CD4-positive, CD25-positive, alpha-beta regulatory T cell (primary cell): Measurements from ENCODE around the gene TSHZ3. TPM values are rescaled to one million over a fixed set of nuclear protein-coding genes. Genes with fewer than 3 reads are reported as not detected.

Source experiments
- ATAC-seq, 2 donors: fragments of 150-1000 bp; cut with Tn5 transposase; one replicate each; pipeline ENCODE4 v1.10.0; 2021; ENCODE audit warnings: low read depth in 2 of 2, moderate number of reproducible peaks in 2 of 2, moderate library complexity in 1 of 2
- DNase-seq, 3 donors: peaks; one replicate each; pipeline versions ENCODE4 v3.0.0 to v3.0.0-alpha.2; 2012 to 2022; ENCODE audit warnings: mixed read lengths in 1 of 3
- H3K27ac ChIP-seq: one replicate; pipeline ENCODE4 v1.7.0; 2013; ENCODE audit warnings: mild to moderate bottlenecking, low read length; ENCODE audit not compliant: insufficient read depth, poor library complexity, severe bottlenecking
- H3K27me3 ChIP-seq: one replicate; pipeline ENCODE4 v1.7.0; 2013; ENCODE audit warnings: low read length; ENCODE audit not compliant: control insufficient read depth, insufficient read depth
- H3K36me3 ChIP-seq: one replicate; pipeline ENCODE4 v1.7.0; 2013; ENCODE audit warnings: mild to moderate bottlenecking, low read length, moderate library complexity; ENCODE audit not compliant: control insufficient read depth, insufficient read depth
- H3K4me1 ChIP-seq: 2 replicates; pipeline ENCODE4 v1.7.0; 2013; ENCODE audit warnings: mild to moderate bottlenecking, low read length; ENCODE audit not compliant: insufficient read depth, control insufficient read depth, poor library complexity, severe bottlenecking
- H3K4me3 ChIP-seq: one replicate; pipeline ENCODE4 v1.7.0; 2013; ENCODE audit warnings: low read depth, mild to moderate bottlenecking, low read length, moderate library complexity
- H3K9me3 ChIP-seq, 2 experiments: 1 replicate in 1 of 2; 2 replicates in 1 of 2; pipeline ENCODE4 v1.7.0; 2013; ENCODE audit warnings: low read length in 2 of 2, mild to moderate bottlenecking in 1 of 2, moderate library complexity in 1 of 2; ENCODE audit not compliant: control insufficient read depth in 2 of 2
- H3K27ac Mint-ChIP-seq, 3 donors: one replicate each; pipeline ENCODE4 v1.8.0; 2020 to 2022; ENCODE audit warnings: mild to moderate bottlenecking in 3 of 3, mixed read lengths in 3 of 3, moderate library complexity in 2 of 3
- H3K27me3 Mint-ChIP-seq: one replicate; pipeline ENCODE4 v1.8.0; 2022; ENCODE audit warnings: mild to moderate bottlenecking, mixed read lengths
- H3K36me3 Mint-ChIP-seq: one replicate; pipeline ENCODE4 v1.8.0; 2020; ENCODE audit warnings: mixed read lengths
- H3K4me1 Mint-ChIP-seq, 4 donors: one replicate each; pipeline ENCODE4 v1.8.0; 2020 to 2022; ENCODE audit warnings: mixed read lengths in 4 of 4, mild to moderate bottlenecking in 1 of 4
- H3K4me3 Mint-ChIP-seq, 4 donors: one replicate each; pipeline ENCODE4 v1.8.0; 2020 to 2022; ENCODE audit warnings: mild to moderate bottlenecking in 4 of 4, mixed read lengths in 4 of 4, moderate library complexity in 3 of 4
- H3K9me3 Mint-ChIP-seq, 7 donors: one replicate each; pipeline ENCODE4 v1.8.0; 2020 to 2022; ENCODE audit warnings: mixed read lengths in 7 of 7, mild to moderate bottlenecking in 3 of 7, moderate library complexity in 2 of 7
- polyA plus RNA-seq, 4 donors: library from polyadenylated mRNA; unstranded; fragments of 300-500 nt; fragmentation: Illumina TruSeq; gene quantifications; one replicate each; pipeline ENCODE4 v1.2.3, GENCODE V29; 2021
- total RNA-seq: library from RNA; stranded (reverse); gene quantifications from one replicate; pipeline ENCODE4 v1.2.3, GENCODE V29; 2022

TSHZ3 gene
- total and polyA plus RNA-seq, 5 donors from 2014 or later, result 0.24 to 2.5 (median 0.96) TPM

DNA sequence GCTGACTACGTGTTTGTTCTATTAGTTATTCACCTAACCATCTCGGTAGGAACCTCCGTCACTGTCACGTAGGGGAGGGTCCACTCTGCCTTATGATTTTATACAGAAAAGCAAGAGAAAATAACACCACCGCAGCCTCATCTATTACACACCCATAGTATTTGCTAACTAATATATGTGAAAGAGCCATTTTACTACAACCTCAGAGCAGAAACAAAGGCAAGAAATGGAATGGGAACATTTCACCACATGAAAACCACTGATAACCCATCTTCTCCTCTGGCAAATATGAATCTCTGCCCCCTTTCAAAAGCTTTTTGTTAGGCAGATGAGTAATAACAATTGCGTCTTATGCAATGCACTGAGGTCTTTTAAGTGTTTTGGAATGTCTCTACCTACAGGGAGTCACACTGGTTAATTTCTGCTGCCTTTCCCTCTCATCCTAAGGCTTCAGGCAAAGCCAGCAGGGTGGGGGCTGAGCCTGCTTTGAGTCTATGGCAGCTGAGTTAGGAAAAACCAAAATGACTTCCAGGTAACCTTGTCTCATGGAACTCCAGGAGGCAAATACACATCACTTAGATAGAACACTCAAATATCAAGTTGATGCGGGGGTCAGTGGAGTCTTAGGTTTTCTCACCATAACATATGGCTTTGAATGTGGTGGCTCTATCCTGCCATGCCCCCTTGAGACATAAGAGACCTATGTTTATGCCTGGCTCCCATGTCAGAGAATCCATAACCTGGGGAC, 15.0 kb downstream of the TSHZ3 start:
- ATAC-seq, result no peak
- H3K4me1 Mint-ChIP-seq, result peaks cover 2 to 13% (median 6%) of the 10 kb centered on the region in 4 donors
- peaks cover 0 to 5% (median 0%) of the 10 kb centered on the region in 7 donors for H3K9me3 Mint-ChIP-seq
- H3K9me3 ChIP-seq, result no peaks in the 10 kb centered on the region
- H3K36me3 ChIP-seq, result no peaks in the 10 kb centered on the region
- H3K27ac Mint-ChIP-seq, result peak overlapping the region in 1 of 3 donors; percentile 3
- H3K27ac ChIP-seq, result no peak overlapping the region
- no peak overlapping the region for H3K4me3 Mint-ChIP-seq
- no peaks in the 10 kb centered on the region for H3K27me3 ChIP-seq
- no peaks in the 10 kb centered on the region for H3K36me3 Mint-ChIP-seq
- H3K4me1 ChIP-seq, result peaks cover 3% of the 10 kb centered on the region
- no peak overlapping the region for H3K4me3 ChIP-seq
- DNase-seq, result no peak
- H3K27me3 Mint-ChIP-seq, result peaks cover 16% of the 10 kb centered on the region

DNA sequence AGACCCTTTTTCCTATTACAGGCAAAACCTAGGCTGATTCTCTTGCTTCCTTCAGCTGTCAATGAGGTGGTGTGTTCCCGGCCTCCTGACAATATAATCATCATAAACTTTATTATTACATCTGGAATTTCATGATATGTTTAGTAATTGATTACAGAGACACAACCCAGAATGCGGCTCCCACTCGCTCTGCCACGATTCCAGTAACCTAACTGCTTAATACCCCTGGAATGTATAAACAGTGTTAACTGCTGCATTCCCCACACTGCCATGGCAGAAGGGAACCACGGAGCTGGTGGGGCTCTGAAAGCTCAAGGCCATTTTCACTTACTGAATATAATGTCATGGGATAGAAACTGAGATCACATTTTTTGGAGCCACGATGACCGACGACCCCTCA, 17.1 kb downstream of the TSHZ3 start:
- H3K4me3 Mint-ChIP-seq, result no peak overlapping the region
- no peak for ATAC-seq
- H3K27ac ChIP-seq, result no peak overlapping the region

DNA sequence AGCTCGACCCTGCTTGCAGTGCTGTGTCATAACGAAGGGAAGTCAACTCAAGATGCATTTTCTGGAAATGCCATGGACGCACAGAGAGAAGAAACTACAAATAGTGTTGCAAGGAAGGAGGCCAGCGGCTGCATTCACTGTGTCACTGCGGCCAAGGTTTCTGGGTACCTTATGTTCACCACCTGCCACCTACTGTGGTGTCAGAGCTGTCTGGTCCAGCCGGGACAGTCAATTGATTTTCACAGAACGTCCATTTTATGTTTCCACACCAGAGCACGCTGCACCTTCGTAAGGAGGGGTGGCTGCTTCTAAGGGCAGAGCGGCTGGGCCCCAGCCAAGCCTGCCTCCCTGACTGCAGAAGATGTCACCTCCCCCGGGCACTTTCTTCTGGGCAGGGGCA, 17.7 kb downstream of the TSHZ3 start:
- H3K27ac Mint-ChIP-seq, result no peak overlapping the region
- no peak overlapping the region for H3K4me3 Mint-ChIP-seq
- ATAC-seq, result no peak
- Histone ChIP-seq H3K36me3 (no peaks in the 10 kb centered on the region), H3K4me3 (no peak overlapping the region), H3K27ac (no peak overlapping the region), H3K9me3 (no peaks in the 10 kb centered on the region), H3K4me1 (no peaks in the 10 kb centered on the region), H3K27me3 (no peaks in the 10 kb centered on the region)
- peaks cover 8% of the 10 kb centered on the region for H3K27me3 Mint-ChIP-seq
- no peak for DNase-seq
- peaks cover 3 to 5% (median 4%) of the 10 kb centered on the region in 4 donors for H3K4me1 Mint-ChIP-seq
- peaks cover 0 to 5% (median 0%) of the 10 kb centered on the region in 7 donors for H3K9me3 Mint-ChIP-seq
- H3K36me3 Mint-ChIP-seq, result no peaks in the 10 kb centered on the region

More for the DNA sequence above, 17.1 kb downstream of the TSHZ3 start:
- no peak for DNase-seq
- Histone ChIP-seq H3K4me1 (no peaks in the 10 kb centered on the region), H3K36me3 (no peaks in the 10 kb centered on the region), H3K27me3 (no peaks in the 10 kb centered on the region), H3K9me3 (no peaks in the 10 kb centered on the region), H3K4me3 (no peak overlapping the region)
- Mint-ChIP-seq H3K27ac (no peak overlapping the region), H3K9me3 (peaks cover 0 to 5% (median 0%) of the 10 kb centered on the region in 7 donors), H3K4me1 (peaks cover 3 to 5% (median 4%) of the 10 kb centered on the region in 4 donors), H3K36me3 (no peaks in the 10 kb centered on the region), H3K27me3 (peaks cover 8% of the 10 kb centered on the region)

DNA sequence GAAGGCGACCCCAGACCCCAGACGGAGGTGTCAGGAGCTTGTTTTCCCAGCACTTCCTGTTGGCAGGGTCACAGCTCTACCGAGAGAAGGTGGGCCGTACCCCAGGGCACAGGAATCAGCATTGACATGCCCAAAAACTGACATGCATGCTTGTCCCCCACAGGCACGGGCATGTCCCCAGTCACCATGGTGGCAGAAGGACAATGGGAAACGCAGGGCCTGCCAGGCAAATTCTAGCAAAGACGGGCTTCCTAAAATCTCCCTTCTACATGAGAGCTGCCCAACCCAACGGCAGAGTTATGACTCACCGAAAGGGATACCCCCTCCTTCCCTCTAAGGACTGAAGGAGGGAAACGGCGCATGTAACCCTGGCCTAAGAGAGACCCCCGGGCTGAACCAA, 18.5 kb downstream of the TSHZ3 start:
- Histone ChIP-seq H3K27ac (no peak overlapping the region), H3K36me3 (no peaks in the 10 kb centered on the region), H3K9me3 (no peaks in the 10 kb centered on the region), H3K27me3 (no peaks in the 10 kb centered on the region), H3K4me3 (no peak overlapping the region), H3K4me1 (no peaks in the 10 kb centered on the region)
- H3K27ac Mint-ChIP-seq, result no peak overlapping the region
- peaks cover 2% of the 10 kb centered on the region for H3K27me3 Mint-ChIP-seq
- H3K36me3 Mint-ChIP-seq, result no peaks in the 10 kb centered on the region
- H3K4me3 Mint-ChIP-seq, result no peak overlapping the region
- ATAC-seq (no peak), DNase-seq (no peak)
- H3K4me1 Mint-ChIP-seq, result peaks cover 0 to 5% (median 4%) of the 10 kb centered on the region in 4 donors
- peaks cover 0 to 5% (median 0%) of the 10 kb centered on the region in 7 donors for H3K9me3 Mint-ChIP-seq

GRCh38 chr19:31330237-31330636, 19.0 kb downstream of the TSHZ3 start:
- Mint-ChIP-seq H3K27me3 (no peaks in the 10 kb centered on the region), H3K27ac (no peak overlapping the region), H3K4me1 (peaks cover 0 to 5% (median 4%) of the 10 kb centered on the region in 4 donors), H3K4me3 (no peak overlapping the region), H3K36me3 (no peaks in the 10 kb centered on the region), H3K9me3 (peaks cover 0 to 5% (median 0%) of the 10 kb centered on the region in 7 donors)
- ATAC-seq (no peak), DNase-seq (no peak)
- Histone ChIP-seq H3K27me3 (no peaks in the 10 kb centered on the region), H3K4me1 (no peaks in the 10 kb centered on the region), H3K36me3 (no peaks in the 10 kb centered on the region), H3K9me3 (no peaks in the 10 kb centered on the region), H3K4me3 (no peak overlapping the region), H3K27ac (no peak overlapping the region)

DNA sequence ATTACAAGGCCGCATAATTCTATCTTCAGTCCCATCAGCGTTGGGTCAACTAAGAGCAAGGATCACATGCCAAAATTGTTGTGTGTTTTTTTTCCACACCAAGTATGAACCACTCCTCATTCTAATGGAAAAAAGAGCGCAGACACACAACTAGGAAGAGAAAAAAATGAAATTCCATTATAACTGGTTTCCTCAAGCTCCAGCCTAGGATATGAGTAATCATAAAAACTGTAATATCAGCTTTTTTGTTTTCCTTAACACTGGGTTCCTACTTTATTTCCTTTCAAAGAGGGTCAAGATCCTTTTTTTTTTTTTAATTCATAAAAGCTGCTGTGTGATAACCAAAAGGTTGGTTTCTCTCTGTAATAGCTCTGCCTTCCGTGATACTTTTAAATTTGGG, 19.4 kb downstream of the TSHZ3 start:
- H3K4me1 ChIP-seq, result no peaks in the 10 kb centered on the region
- no peak overlapping the region for H3K27ac Mint-ChIP-seq
- no peak overlapping the region for H3K4me3 Mint-ChIP-seq
- peaks cover 0 to 5% (median 4%) of the 10 kb centered on the region in 4 donors for H3K4me1 Mint-ChIP-seq
- DNase-seq (no peak), ATAC-seq (no peak)
- H3K9me3 Mint-ChIP-seq, result peaks cover 0 to 5% (median 0%) of the 10 kb centered on the region in 7 donors
- no peaks in the 10 kb centered on the region for H3K9me3 ChIP-seq
- H3K4me3 ChIP-seq, result no peak overlapping the region
- no peaks in the 10 kb centered on the region for H3K27me3 Mint-ChIP-seq
- H3K27ac ChIP-seq, result no peak overlapping the region
- no peaks in the 10 kb centered on the region for H3K27me3 ChIP-seq
- no peaks in the 10 kb centered on the region for H3K36me3 Mint-ChIP-seq
- H3K36me3 ChIP-seq, result no peaks in the 10 kb centered on the region

GRCh38 chr19:31328238-31328637, 21.0 kb downstream of the TSHZ3 start:
- Histone ChIP-seq H3K4me3 (no peak overlapping the region), H3K4me1 (no peaks in the 10 kb centered on the region), H3K9me3 (no peaks in the 10 kb centered on the region), H3K27ac (no peak overlapping the region), H3K27me3 (no peaks in the 10 kb centered on the region), H3K36me3 (no peaks in the 10 kb centered on the region)
- Mint-ChIP-seq H3K36me3 (no peaks in the 10 kb centered on the region), H3K27ac (no peak overlapping the region), H3K27me3 (no peaks in the 10 kb centered on the region), H3K4me3 (no peak overlapping the region), H3K9me3 (peaks cover 0 to under 1% (median 0%) of the 10 kb centered on the region in 7 donors), H3K4me1 (peaks cover 0 to 5% (median 4%) of the 10 kb centered on the region in 4 donors)
- no peak for ATAC-seq
- no peak for DNase-seq
